SK-N-SH treated with all-trans-retinoic acid at 6 μM for 48 hours (cell line): ENCODE data around the gene ANKIB1.
"Not testable (repeated sequence)": the region's sequence is repeated elsewhere in the genome, so short reads cannot be mapped to it uniquely, and the experiment has no call there.

Experiments
- ATAC-seq: fragments of 200-7000 bp; cut with Tn5 transposase; 3 replicates; pipeline ENCODE4 v1.9.1; 2020; ENCODE audit warnings: mild to moderate bottlenecking, moderate library complexity
- ARNTL ChIP-seq: fragments of 450-650 bp; formaldehyde crosslinking; IDR thresholded peaks from 2 replicates; pipeline ENCODE4 v1.5.0; 2020; ENCODE audit warnings: low read depth, mild to moderate bottlenecking, moderate library complexity, borderline replicate concordance
- BACH2 ChIP-seq: fragments of 250-450 bp; sonication (Bioruptor Pico); IDR thresholded peaks from 2 replicates; pipeline ENCODE4 v1.9.0; 2021; ENCODE audit warnings: mild to moderate bottlenecking, borderline replicate concordance
- CSDC2 ChIP-seq: fragments of 250-450 bp; sonication (Bioruptor Pico); IDR thresholded peaks from 2 replicates; pipeline ENCODE4 v1.5.0; 2020; ENCODE audit warnings: mild to moderate bottlenecking, moderate library complexity
- ESRRG ChIP-seq: fragments of 250-450 bp; sonication (Bioruptor Pico); IDR thresholded peaks from 2 replicates; pipeline ENCODE4 v1.6.1; 2021; ENCODE audit warnings: mild to moderate bottlenecking
- ISL1 ChIP-seq: fragments of 250-450 bp; sonication (Bioruptor Pico); IDR thresholded peaks from 2 replicates; pipeline ENCODE4 v2.1.2; 2022; ENCODE audit warnings: mild to moderate bottlenecking, moderate library complexity
- OSR1 ChIP-seq: fragments of 250-450 bp; sonication (Bioruptor Pico); IDR thresholded peaks from 2 replicates; pipeline ENCODE4 v1.8.0; 2022; ENCODE audit warnings: moderate library complexity, mild to moderate bottlenecking, inconsistent platforms
- PPARA ChIP-seq: fragments of 250-450 bp; sonication (Bioruptor Pico); IDR thresholded peaks from 2 replicates; pipeline ENCODE4 v1.5.0; 2020; ENCODE audit warnings: mild to moderate bottlenecking, borderline replicate concordance
- RARB ChIP-seq: fragments of 250-450 bp; sonication (Bioruptor Pico); IDR thresholded peaks from 2 replicates; pipeline ENCODE4 v1.8.0; 2021; ENCODE audit warnings: mild to moderate bottlenecking, moderate library complexity
- SNAI2 ChIP-seq: fragments of 250-450 bp; sonication (Bioruptor Pico); IDR thresholded peaks from 2 replicates; pipeline ENCODE4 v1.5.0; 2020; ENCODE audit warnings: mild to moderate bottlenecking, moderate library complexity
- TOX ChIP-seq: fragments of 250-450 bp; sonication (Bioruptor Pico); IDR thresholded peaks from 2 replicates; pipeline ENCODE4 v1.8.0; 2021; ENCODE audit warnings: mild to moderate bottlenecking, moderate library complexity, borderline replicate concordance
- ZC3H10 ChIP-seq: fragments of 250-450 bp; sonication (Bioruptor Pico); IDR thresholded peaks from 2 replicates; pipeline ENCODE4 v1.5.1; 2021; ENCODE audit warnings: mild to moderate bottlenecking, moderate library complexity
- ZFP30 ChIP-seq: fragments of 450-650 bp; formaldehyde crosslinking; IDR thresholded peaks from 2 replicates; pipeline ENCODE4 v1.5.0; 2022; ENCODE audit warnings: mild to moderate bottlenecking, moderate library complexity
- ZNF565 ChIP-seq: fragments of 450-650 bp; formaldehyde crosslinking; conservative IDR thresholded peaks from 2 replicates; pipeline ENCODE4 v1.5.0; 2020; ENCODE audit warnings: low read depth, mild to moderate bottlenecking, moderate library complexity
- ZNF70 ChIP-seq: fragments of 450-650 bp; formaldehyde crosslinking; IDR thresholded peaks from 2 replicates; pipeline ENCODE4 v1.5.0; 2020; ENCODE audit warnings: mild to moderate bottlenecking, moderate library complexity
- ZNF8 ChIP-seq: fragments of 450-650 bp; formaldehyde crosslinking; IDR thresholded peaks from 2 replicates; pipeline ENCODE4 v1.5.0; 2020; ENCODE audit warnings: mild to moderate bottlenecking, moderate library complexity
- TF ChIP-seq, protein P1 (sequence below): fragments of 250-450 bp; sonication (Bioruptor Pico); IDR thresholded peaks from 2 replicates; pipeline ENCODE4 v1.5.1; 2020; ENCODE audit warnings: low read depth, mild to moderate bottlenecking, moderate library complexity
- TF ChIP-seq, protein P2 (sequence below): fragments of 250-450 bp; sonication (Bioruptor Pico); IDR thresholded peaks from 2 replicates; pipeline ENCODE4 v1.5.1; 2021; ENCODE audit warnings: mild to moderate bottlenecking, moderate library complexity
- TF ChIP-seq, protein P3 (sequence below): fragments of 250-450 bp; sonication (Bioruptor Pico); IDR thresholded peaks from 2 replicates; pipeline ENCODE4 v1.8.0; 2021; ENCODE audit warnings: low read depth, mild to moderate bottlenecking, moderate library complexity, borderline replicate concordance
- TF ChIP-seq, protein P4 (sequence below): fragments of 250-450 bp; sonication (Bioruptor Pico); IDR thresholded peaks from 2 replicates; pipeline ENCODE4 v1.8.0; 2020; ENCODE audit warnings: mild to moderate bottlenecking, moderate library complexity, borderline replicate concordance
- TF ChIP-seq, protein P5 (sequence below): fragments of 250-450 bp; sonication (Bioruptor Pico); IDR thresholded peaks from 2 replicates; pipeline ENCODE4 v1.5.0; 2020; ENCODE audit warnings: mild to moderate bottlenecking, moderate library complexity

The ANKIB1 gene

DNA sequence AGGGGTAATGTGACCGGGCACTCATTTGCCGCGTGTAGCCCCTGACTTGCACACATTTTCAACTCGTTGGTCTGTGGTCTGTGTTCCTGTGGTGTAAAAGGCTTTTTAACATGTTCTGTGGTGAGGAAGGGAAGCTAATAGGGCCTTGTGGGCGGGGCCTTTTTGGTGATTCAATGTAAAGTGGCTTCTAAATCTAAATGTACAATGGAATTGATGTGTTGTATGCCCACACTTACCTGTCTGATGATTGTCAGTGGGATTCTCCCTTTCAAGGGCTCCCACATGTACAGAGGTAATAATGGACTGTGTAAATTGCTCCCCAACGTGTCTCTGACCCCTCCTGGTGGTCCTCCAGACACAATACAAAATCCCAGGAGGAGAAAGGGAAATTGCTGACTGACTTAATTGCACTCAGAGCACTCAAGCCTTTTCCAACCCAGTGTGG is 158.4 kb downstream of the ANKIB1 start (continued):
- TF ChIP-seq ZNF8 (CRISPR knock-in tag) = no peak
- TF ChIP-seq, protein P1, sequence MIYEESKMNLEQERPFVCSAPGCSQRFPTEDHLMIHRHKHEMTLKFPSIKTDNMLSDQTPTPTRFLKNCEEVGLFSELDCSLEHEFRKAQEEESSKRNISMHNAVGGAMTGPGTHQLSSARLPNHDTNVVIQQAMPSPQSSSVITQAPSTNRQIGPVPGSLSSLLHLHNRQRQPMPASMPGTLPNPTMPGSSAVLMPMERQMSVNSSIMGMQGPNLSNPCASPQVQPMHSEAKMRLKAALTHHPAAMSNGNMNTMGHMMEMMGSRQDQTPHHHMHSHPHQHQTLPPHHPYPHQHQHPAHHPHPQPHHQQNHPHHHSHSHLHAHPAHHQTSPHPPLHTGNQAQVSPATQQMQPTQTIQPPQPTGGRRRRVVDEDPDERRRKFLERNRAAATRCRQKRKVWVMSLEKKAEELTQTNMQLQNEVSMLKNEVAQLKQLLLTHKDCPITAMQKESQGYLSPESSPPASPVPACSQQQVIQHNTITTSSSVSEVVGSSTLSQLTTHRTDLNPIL (CRISPR knock-in tag) = no peak
- TF ChIP-seq SNAI2 = no peak
- no peak for TF ChIP-seq ZFP30 (CRISPR knock-in tag)
- no peak for TF ChIP-seq ZC3H10

DNA sequence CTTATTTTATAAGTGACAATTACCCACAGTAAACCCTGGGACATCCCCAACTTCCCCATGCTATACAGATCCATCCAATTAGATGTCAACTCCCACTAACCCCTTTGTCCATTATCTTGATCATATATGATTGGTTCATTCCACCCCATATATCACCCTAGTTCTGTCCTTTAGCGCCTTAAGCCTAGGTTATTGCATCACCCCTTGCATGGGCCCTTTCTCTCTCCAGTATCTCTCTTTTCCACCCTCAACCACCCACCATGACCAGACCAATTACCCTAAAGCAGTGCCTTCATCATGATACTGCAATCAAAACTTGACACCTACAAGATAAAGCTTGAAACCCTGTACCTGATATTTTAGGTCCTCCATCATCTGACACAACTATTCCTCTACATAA is 163.6 kb downstream of the ANKIB1 start:
- no peak for ATAC-seq
- no peak for TF ChIP-seq SNAI2
- TF ChIP-seq, protein P1 (CRISPR knock-in tag) = no peak
- TF ChIP-seq ZNF8 (CRISPR knock-in tag) = no peak
- TF ChIP-seq ZC3H10 = no peak
- no peak for TF ChIP-seq OSR1 (CRISPR knock-in tag)
- TF ChIP-seq TOX (CRISPR knock-in tag) = no peak
- TF ChIP-seq CSDC2 (CRISPR knock-in tag) = no peak
- TF ChIP-seq, protein P2, sequence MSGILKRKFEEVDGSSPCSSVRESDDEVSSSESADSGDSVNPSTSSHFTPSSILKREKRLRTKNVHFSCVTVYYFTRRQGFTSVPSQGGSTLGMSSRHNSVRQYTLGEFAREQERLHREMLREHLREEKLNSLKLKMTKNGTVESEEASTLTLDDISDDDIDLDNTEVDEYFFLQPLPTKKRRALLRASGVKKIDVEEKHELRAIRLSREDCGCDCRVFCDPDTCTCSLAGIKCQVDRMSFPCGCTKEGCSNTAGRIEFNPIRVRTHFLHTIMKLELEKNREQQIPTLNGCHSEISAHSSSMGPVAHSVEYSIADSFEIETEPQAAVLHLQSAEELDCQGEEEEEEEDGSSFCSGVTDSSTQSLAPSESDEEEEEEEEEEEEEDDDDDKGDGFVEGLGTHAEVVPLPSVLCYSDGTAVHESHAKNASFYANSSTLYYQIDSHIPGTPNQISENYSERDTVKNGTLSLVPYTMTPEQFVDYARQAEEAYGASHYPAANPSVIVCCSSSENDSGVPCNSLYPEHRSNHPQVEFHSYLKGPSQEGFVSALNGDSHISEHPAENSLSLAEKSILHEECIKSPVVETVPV = no peak
- no peak for TF ChIP-seq ARNTL
- TF ChIP-seq PPARA (CRISPR knock-in tag) = no peak
- TF ChIP-seq BACH2 (CRISPR knock-in tag) = no peak

DNA sequence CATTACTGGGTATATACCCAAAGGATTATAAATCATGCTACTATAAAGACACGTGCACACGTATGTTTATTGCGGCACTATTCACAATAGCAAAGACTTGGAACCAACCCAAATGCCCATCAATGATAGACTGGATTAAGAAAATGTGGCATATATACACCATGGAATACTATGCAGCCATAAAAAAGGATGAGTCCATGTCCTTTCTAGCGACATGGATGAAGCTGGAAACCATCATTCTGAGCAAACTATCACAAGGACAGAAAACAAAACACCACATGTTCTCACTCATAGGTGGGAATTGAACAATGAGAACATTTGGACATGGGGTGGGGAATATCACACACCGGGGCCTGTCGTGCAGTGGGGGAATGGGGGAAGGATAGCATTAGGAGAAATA is 164.4 kb downstream of the ANKIB1 start:
- not testable (repeated sequence) for ATAC-seq

DNA sequence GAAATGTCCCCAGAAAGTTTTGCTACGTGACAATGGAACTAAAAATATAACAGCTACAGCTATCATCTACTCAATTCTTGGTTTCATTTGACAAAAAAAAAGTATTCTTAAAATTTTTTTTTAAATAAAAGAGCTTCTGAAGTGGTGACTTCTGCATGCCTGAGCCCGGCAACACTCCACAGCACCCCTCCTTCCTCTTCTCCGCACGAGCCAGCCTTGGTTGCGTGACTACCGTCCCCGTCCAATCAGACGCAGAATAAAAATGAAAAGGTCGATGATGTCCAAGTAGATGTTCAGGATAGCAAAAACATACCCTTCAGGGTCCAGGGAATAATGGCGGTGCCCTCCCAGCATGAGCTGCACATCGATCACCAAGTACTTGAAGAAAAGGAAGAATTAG is 167.0 kb downstream of the ANKIB1 start:
- no peak for TF ChIP-seq ISL1 (CRISPR knock-in tag)
- no peak for TF ChIP-seq ZC3H10

DNA sequence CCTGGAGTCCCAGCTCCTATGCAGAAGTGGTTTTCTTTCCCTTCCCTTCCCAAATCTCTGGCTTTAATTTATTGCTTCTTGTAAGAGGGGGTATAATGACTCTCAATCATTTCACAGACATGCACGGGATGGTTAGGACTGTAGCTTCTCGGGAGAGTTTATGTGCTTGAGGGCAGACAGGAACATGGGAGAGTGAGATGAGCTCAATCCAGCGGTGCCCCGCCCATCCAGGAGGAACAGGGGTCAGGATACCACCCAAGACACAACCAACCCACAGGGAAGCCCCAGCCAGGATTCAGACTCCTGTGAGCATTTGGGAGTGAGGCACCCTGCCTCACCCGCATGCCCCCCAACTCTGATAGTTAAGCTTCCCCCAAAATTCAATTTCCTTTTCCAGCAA is 167.8 kb downstream of the ANKIB1 start:
- TF ChIP-seq, protein P2 = no peak
- TF ChIP-seq ESRRG (CRISPR knock-in tag) (no peak), PPARA (CRISPR knock-in tag) (no peak), BACH2 (CRISPR knock-in tag) (no peak), CSDC2 (CRISPR knock-in tag) (no peak), ZNF8 (CRISPR knock-in tag) (no peak), ZNF70 (no peak), ISL1 (CRISPR knock-in tag) (no peak), ARNTL (no peak), ZNF565 (CRISPR knock-in tag) (no peak), RARB (CRISPR knock-in tag) (no peak), ZC3H10 (no peak)
- TF ChIP-seq, protein P3, sequence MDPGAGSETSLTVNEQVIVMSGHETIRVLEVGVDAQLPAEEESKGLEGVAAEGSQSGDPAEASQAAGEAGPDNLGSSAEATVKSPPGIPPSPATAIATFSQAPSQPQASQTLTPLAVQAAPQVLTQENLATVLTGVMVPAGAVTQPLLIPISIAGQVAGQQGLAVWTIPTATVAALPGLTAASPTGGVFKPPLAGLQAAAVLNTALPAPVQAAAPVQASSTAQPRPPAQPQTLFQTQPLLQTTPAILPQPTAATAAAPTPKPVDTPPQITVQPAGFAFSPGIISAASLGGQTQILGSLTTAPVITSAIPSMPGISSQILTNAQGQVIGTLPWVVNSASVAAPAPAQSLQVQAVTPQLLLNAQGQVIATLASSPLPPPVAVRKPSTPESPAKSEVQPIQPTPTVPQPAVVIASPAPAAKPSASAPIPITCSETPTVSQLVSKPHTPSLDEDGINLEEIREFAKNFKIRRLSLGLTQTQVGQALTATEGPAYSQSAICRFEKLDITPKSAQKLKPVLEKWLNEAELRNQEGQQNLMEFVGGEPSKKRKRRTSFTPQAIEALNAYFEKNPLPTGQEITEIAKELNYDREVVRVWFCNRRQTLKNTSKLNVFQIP (CRISPR knock-in tag) = no peak
- TF ChIP-seq, protein P4, sequence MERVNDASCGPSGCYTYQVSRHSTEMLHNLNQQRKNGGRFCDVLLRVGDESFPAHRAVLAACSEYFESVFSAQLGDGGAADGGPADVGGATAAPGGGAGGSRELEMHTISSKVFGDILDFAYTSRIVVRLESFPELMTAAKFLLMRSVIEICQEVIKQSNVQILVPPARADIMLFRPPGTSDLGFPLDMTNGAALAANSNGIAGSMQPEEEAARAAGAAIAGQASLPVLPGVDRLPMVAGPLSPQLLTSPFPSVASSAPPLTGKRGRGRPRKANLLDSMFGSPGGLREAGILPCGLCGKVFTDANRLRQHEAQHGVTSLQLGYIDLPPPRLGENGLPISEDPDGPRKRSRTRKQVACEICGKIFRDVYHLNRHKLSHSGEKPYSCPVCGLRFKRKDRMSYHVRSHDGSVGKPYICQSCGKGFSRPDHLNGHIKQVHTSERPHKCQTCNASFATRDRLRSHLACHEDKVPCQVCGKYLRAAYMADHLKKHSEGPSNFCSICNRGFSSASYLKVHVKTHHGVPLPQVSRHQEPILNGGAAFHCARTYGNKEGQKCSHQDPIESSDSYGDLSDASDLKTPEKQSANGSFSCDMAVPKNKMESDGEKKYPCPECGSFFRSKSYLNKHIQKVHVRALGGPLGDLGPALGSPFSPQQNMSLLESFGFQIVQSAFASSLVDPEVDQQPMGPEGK (CRISPR knock-in tag) = no peak
- TF ChIP-seq, protein P5, sequence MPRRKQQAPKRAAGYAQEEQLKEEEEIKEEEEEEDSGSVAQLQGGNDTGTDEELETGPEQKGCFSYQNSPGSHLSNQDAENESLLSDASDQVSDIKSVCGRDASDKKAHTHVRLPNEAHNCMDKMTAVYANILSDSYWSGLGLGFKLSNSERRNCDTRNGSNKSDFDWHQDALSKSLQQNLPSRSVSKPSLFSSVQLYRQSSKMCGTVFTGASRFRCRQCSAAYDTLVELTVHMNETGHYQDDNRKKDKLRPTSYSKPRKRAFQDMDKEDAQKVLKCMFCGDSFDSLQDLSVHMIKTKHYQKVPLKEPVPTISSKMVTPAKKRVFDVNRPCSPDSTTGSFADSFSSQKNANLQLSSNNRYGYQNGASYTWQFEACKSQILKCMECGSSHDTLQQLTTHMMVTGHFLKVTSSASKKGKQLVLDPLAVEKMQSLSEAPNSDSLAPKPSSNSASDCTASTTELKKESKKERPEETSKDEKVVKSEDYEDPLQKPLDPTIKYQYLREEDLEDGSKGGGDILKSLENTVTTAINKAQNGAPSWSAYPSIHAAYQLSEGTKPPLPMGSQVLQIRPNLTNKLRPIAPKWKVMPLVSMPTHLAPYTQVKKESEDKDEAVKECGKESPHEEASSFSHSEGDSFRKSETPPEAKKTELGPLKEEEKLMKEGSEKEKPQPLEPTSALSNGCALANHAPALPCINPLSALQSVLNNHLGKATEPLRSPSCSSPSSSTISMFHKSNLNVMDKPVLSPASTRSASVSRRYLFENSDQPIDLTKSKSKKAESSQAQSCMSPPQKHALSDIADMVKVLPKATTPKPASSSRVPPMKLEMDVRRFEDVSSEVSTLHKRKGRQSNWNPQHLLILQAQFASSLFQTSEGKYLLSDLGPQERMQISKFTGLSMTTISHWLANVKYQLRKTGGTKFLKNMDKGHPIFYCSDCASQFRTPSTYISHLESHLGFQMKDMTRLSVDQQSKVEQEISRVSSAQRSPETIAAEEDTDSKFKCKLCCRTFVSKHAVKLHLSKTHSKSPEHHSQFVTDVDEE (CRISPR knock-in tag) = no peak
- ATAC-seq = no peak

More for the DNA sequence above, 167.0 kb downstream of the ANKIB1 start:
- ATAC-seq = no peak
